GM18499 (cell line): ENCODE data around the gene DLEC1.

ENCODE experiments used
- ATAC-seq: cut with Tn5 transposase; IDR thresholded peaks from one replicate; pipeline ENCODE4 v1.9.1; 2021; ENCODE audit warnings: moderate number of reproducible peaks; ENCODE audit not compliant: insufficient read depth, unreplicated experiment

DLEC1 gene

GRCh38 chr3:38101811-38102443, 62.9 kb downstream of the DLEC1 start:
- ATAC-seq: no peak

- no peak for ATAC-seq
These were observed 63.4 kb downstream of the DLEC1 start for GRCh38 chr3:38102444-38102814.

GRCh38 chr3:38105525-38105924, 66.5 kb downstream of the DLEC1 start:
- ATAC-seq: no peak

- no peak for ATAC-seq
These were observed 69.1 kb downstream of the DLEC1 start for GRCh38 chr3:38107911-38108648.

- no peak for ATAC-seq
These were observed 69.9 kb downstream of the DLEC1 start for GRCh38 chr3:38108649-38109579.

- ATAC-seq: no peak
These were observed 70.7 kb downstream of the DLEC1 start for GRCh38 chr3:38109580-38110313.

GRCh38 chr3:38110314-38111050, 71.5 kb downstream of the DLEC1 start:
- ATAC-seq: no peak

GRCh38 chr3:38111201-38111600, 72.2 kb downstream of the DLEC1 start:
- no peak for ATAC-seq

GRCh38 chr3:38111696-38112377, 72.8 kb downstream of the DLEC1 start:
- ATAC-seq: no peak

GRCh38 chr3:38112378-38112761, 73.4 kb downstream of the DLEC1 start:
- no peak for ATAC-seq

- no peak for ATAC-seq
These were observed 75.3 kb downstream of the DLEC1 start for GRCh38 chr3:38114052-38114874.

- ATAC-seq: no peak
These were observed 76.1 kb downstream of the DLEC1 start for GRCh38 chr3:38114875-38115644.

- no peak for ATAC-seq
These were observed 76.8 kb downstream of the DLEC1 start for GRCh38 chr3:38115645-38116427.

- no peak for ATAC-seq
These were observed 77.6 kb downstream of the DLEC1 start for GRCh38 chr3:38116471-38117162.

- no peak for ATAC-seq
These were observed 78.2 kb downstream of the DLEC1 start for GRCh38 chr3:38117163-38117716.
